Ramos (cell line): ENCODE data around the gene HLCS.
"Not testable (repeated sequence)": the region's sequence is repeated elsewhere in the genome, so short reads cannot be mapped to it uniquely, and the experiment has no call there.

Source experiments
- in situ Hi-C: fragments of 300-500 bp; cut with MboI; formaldehyde crosslinking; loops from one replicate; pipeline ENCODE4 v1.14.3; 2022; ENCODE audit warnings: low sequenced_read_pairs; ENCODE audit not compliant: unreplicated experiment

HLCS gene

DNA sequence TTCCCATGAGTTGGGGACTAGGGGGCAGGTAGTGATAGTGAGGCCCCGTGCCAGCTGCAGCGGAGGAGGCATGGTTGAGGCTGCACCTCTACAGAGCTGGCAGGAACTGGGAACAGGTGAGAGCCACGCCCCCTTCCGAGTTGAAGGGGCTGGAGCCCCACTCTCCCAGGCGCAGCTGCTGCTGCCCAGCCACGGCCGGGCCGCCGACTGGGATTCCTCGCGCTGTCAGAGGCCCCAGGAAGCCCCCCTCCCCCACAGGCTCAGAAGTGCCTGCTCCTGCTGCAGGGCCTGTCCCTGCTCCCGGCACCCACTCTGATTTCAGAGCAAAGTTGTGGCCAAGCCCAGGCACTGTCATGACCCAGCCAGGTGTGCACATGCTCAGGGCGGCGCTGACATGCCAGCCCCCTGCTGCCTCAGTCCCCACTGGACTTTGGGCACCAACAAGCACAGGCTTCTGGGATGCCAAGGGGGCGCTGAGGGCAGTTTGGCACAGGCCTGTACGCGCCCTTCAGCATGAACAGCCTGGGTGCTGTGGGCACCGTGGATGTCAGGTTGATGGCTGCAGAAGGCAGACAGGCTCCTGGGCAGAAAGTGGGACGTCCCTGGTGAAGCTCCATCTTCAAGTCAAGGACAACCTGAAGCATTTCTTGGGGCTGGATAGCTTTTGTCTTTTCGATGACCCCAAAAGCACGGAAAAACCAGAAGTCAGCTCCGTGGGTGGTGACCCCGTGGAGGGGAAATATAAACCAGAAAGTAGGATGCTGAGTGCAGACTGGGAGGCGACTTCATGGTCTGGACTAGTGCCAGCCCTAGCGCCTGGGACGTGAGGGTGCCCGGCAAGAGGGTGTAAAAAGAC lies 146.1 kb downstream of the HLCS start:
- in situ Hi-C loops = no loop called here

DNA sequence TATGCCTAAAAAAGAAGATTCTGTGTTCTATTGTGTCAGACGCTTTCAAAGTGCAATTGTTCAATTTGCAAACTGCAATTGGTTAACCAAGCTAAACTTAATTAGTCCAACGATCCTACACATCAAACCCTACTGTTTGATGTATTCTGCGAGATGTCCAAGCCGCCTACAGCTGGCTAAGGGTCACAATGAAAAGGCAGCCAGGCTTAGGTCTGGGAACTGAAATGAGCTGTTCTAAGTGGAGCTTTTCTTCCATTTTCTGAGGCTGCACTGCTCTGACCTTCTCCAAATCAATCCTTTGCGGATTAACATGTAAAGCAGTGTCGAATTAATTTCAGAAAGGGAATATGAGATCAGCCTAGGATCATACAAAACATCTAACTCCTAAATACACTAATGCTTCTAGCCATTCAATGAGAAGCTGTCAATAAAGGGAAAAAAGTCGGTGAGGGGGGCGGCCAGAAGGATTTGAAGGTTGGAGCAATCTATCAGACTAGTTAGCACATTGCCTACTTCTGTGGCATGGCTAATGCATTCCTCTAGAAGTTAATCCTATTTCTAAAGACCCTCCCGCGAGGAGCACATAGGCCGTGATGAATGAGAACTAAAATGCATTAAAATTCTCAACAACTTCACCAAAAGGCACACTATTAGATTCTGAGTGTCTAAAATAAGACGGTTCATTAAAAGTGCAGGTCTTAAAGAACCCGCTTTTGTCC lies 148.6 kb downstream of the HLCS start:
- in situ Hi-C loops = no loop called here

DNA sequence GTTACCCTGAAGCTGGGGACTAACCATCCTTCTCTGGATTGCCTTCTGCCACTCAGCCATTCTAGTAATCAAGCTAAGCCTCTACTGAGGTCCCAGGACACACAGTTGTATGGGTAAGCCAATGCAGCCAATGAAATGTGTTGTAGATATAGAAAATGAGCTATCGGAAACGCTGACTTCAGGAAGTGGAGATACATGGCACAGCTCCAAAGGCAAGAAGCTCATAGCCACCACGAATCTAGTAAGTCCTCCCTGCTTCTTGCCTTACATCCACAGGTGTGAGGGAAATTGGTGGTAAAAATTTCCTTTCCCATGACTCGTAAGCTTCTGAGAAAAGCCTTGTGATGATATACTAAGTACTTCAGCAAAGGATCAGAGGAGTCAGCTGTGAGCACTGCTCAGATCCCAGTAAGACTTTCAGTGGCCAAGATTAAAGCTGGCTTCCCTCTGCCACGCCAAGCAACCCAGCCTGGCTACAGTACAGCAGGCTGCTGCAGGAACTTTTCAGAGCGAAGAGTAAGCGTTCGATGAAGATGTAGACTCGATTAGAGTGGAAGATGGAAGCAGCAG lies 149.8 kb downstream of the HLCS start:
- in situ Hi-C loops = no loop called here

DNA sequence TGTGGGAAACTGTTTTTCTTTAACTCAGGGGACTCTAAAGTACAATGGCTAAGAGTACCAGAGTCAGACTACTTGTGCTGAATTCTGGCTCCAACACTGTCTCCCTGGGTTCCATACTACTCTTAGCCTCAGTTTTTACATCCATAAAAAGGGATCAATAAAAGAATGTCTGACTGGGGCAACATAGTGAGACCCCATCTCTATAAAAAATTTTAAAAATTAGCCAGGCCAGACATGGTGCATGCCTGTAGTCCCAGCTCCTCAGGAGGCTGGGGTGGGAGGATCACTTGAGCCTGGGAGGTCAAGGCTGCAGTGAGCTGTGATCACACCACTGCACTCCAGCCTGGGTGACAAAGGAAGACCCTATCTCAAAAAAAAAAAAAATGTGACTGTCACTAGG lies 150.4 kb downstream of the HLCS start:
- in situ Hi-C loops = not testable (repeated sequence)

DNA sequence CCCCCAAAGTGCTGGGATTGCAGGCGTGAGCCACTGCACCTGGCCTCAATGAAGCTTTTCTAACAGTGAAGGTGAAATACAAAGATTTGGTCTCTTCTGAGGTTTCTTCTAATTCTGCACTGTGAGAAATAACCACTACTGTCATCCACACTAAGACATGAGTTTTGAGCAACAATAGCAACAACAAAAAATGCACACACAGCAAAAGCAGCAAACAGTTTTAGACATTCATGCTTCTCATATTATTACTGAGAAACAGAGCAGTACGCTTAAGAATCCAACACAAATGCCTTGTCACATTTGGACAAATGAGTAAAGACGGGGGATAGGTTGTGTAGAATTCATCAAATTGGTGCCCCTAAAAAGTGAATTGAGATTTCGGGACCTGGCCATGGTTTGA lies 151.2 kb downstream of the HLCS start:
- in situ Hi-C loops = no loop called here

DNA sequence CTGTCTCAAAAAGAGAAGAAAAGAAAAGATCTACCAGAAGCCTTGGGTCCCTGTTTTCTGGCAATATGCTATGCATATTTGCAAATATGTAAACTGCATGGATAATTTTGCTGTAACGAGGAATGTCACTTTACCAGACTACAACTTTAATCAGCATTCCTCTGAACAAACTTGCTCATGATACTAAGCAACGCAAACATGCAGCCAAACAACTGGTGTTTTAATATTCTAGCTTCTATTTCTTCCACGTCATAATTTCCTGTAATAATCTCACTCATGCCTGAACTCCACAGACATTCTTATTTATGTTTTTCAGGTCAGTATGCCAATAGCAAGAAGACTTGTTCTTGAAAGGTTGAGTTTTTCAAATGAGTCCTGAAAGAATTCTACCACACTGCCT lies 153.4 kb downstream of the HLCS start:
- in situ Hi-C loops = no loop called here

DNA sequence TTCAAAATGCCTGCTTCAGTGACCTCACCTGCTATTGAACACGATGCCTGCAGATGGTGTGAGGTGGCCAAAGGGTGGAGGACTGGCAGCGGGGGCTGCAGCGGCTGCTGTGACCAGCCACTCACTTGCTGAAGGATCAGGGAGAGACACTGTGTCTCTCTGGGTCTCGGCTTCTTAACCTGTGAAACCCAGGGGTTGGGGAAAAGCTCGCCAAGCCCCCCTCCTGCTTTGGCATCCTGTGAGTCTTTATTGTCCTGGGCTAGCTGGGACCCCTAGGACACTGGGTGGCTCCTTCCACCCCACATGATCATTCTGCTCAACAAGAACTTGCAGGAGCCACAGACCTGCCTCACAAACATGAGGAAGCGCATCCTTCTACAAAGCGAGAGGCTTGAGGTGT lies 154.7 kb downstream of the HLCS start:
- in situ Hi-C loops = no loop called here

DNA sequence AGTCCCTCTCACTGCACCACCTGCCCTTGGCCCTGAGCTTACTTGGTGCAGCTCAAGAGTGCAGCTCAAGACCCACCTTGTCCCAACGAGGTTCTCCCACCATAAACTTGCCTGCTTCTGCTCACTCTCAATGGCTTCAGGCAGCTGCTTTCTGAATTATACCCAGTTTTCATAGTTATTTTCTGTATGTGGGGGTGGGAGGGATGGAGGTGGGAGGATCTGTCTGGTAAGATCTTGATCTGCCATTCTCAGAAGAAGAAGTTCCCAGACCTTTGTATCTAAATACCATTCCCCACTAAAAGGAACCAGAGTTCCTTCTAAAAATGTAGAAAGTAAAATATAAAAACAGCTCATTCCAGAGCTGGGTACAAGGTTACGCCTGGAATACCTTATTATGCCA lies 156.0 kb downstream of the HLCS start:
- in situ Hi-C loops = no loop called here

DNA sequence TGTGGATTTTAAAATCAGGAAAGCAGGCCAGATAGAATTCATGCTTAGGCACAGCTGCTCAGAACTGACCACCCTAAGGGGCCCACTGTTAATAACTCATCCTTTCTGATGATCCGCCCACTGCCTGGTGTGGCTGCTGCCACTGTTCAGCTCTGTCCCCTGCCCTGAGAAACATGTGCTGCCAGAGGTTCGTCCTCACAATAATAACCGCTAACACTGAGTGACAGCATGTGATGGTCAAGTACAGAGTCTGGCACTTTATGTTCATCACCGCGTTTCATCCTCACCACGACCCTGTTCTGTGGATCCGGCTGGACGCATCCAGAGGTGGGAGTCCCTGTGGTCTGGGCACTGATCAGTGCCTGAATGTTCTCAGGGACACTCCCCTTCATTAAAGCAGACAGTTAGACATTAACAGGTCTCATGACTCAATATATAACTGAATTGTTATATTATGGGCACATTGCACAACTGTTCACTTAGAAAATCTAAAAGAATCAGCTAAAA lies 159.0 kb downstream of the HLCS start:
- in situ Hi-C loops = no loop called here

DNA sequence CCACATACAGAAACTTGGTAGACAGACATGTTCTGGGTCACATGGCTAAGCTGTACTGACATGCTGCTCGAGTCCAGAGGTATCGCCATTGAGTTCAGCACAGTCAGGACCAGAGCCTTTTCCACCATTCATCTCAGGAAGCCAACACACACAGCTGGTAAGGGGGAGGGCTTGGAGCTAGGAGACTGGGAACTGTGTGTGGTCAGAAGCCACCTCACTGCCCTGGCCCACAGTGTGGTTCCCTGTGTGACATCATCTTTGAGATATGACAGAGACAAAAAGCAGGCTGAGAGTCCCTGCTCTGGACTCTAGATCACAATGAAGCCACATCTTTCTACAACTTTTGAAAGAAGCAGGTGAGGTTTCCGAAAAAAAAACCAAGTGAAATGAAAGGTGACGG lies 160.4 kb downstream of the HLCS start:
- in situ Hi-C loops = no loop called here

DNA sequence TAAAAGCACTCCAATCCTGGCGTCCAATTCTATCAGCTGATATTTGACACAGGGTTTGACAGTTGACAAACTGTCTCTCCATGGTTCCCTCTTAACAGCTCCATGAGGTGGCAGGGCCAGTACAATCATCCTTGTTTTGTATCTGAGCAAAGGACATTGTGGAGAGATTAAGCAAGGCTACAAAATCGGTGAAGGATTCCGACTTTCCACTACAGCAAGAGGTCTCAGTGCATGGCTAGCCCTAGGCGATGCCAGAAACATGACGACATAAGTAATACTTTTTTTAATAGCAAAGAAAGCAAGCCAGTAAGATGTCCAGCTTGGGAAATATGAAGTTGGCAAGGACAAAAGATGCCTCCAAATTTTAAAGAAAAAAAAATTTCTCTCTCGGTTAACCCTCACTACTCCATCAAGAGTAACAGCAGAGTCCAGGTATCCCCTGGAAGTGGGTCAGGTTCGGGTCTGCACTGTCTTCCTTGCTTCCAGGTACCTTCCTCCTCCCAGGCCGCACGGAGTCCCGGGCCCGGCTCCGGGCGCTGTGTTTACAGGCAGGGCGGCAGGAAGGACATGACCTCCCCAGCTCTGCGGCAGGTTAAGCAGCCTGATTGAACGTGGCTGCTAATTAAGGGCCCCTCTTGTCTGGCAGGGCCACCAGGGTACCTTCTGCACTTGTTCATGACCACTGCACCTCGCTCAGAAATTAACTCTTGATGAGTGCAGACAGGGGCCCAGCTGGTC lies 161.4 kb downstream of the HLCS start:
- in situ Hi-C loops = no loop called here

DNA sequence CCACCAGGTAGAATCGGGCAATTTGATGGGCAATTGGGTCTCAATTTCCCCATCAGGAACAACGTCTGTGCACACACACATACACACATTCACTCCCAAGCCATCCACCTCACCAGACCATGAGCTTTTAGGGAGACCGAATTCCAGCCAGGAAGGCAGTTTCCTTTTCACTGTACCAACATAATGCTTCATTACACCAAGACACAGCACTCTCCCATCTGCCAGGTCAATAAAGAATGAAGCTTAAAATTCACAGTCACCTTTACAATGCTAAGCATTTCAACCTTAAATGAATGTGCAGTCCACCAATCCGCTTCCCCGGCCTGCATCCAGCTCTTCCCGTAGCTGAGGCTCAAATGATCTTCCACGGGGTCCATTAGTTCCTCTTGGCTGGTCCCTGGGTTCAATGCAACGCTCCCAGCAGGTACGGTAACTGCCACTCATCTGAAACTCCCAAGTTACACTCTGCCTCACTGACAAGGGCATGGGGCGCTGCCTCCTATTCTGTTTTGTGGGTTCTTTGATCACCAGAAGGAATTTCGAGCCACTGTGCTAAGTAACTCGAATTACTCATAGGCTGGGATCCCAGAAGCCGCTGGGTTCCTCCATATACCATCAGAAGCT lies 162.5 kb downstream of the HLCS start:
- in situ Hi-C loops = no loop called here

DNA sequence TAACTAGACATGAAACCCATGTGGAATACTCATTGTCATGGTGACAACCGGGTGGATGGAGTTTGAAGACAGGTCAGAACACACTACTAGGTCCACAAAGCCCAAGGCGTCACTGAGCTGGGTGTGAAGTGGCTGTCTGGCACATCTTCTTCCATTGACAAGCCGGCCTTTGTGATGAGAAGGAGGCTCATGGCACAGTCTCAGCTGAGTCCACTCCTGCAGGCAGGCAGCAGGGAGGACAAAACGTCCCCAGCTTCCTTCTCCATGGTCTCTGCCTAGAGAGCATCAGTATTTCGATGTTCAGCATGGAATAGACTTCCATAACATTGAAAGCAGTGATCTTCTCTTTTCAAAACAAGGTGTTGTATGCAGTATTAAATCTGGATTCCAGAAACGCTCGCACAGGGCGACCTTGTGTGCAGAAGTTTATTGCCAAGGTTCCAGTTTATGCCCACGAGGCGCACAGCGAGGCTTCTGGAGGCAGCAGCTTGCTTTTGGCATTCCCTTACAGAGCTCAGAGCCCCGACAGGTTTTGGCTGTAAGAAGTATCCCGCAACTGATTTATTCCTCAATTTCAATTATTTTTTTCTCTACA lies 163.3 kb downstream of the HLCS start:
- in situ Hi-C loops = no loop called here

DNA sequence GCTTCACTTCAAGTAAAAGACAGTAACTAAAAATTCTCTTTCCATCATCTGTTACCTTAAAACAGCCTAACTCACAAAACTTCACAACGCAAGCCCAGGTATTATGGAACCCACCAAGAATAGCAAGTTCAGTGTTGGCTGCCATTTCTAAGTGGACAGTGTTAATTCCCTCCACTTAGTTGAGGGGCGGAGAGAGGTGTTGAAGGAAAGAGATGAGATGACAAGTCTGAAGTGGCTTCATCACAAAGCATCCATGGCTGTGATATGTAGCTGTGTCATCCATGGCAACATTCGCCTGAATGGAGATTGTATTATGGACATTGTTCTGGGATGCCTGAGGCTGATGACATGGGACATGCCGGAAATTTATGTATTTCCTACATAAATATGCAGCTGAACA lies 165.7 kb downstream of the HLCS start:
- in situ Hi-C loops = no loop called here

DNA sequence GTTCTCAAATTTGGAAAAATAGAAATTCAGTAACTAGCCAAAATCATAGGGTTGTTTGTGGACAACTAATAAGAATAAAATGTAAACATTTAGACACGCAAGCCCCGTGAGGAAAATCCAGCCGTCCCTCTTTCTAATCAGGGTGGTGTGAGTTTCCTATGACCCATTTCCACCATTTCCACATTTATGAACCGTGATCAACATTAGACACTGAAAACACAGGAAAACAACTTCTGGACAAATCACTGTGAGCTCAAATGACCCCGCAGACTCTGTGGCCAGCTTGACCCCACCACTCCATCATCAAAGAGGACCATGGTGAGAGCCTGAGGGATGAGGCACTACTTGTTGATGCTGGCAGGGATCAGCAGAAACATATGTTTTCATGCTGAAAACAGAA lies 166.6 kb downstream of the HLCS start:
- in situ Hi-C loops = no loop called here

DNA sequence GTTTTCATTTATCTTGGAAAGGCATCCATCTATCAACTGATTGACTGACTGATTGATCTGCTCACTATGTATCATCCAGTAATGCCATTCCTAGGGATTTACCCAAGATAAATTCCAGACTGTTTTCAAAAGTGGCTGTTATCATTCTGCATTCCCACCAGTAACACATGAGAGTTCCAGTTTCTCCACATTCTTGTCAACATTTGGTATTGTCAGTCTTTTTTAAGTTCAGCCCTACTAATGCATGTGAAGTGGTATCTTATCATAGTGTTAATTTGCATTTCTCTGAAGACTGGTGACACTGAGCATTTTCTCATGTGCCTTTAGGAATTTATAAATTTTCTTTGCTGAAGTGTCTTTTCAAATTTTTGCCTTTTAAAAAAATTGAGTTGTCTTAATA lies 168.0 kb downstream of the HLCS start:
- in situ Hi-C loops = no loop called here

DNA sequence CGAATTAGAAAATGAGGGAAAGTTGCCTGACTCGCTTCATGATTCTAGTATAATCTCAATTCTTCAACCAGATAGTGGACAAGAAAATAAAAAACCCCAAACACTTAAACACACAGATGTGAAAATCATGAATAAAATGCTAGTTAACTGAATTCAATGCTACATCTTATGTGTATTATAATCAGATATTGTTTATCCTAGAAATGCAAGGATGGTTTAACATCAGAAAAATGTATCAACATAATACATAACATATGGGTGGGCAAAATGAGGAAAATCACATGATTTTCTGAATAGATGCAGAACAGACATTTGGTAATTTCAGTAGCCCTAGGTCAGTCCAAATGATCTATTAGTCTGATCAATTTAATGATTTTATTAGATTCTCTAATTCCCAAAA lies 170.4 kb downstream of the HLCS start:
- in situ Hi-C loops = no loop called here

DNA sequence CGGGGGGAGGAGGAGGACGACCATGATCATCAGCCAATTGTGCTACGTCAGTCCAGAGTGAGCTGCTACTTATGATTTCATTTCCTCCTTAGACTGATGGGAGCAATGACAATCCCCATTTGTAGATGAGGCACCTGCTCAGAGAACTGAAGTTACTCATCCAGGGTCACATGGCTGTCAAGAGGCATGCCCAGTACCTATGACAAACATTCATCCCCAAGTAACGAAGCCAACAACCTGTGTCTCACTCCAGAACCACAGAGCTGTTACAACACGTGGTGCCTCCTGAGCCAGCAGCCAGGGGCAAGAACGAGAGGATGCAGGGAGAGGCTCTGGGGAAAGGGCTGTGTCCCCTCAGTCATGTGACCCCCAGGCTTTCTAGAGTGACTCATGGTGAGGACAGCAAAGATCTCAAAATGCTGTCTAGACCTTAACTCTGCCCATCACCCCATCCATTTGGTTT lies 173.9 kb downstream of the HLCS start:
- in situ Hi-C loops = no loop called here

DNA sequence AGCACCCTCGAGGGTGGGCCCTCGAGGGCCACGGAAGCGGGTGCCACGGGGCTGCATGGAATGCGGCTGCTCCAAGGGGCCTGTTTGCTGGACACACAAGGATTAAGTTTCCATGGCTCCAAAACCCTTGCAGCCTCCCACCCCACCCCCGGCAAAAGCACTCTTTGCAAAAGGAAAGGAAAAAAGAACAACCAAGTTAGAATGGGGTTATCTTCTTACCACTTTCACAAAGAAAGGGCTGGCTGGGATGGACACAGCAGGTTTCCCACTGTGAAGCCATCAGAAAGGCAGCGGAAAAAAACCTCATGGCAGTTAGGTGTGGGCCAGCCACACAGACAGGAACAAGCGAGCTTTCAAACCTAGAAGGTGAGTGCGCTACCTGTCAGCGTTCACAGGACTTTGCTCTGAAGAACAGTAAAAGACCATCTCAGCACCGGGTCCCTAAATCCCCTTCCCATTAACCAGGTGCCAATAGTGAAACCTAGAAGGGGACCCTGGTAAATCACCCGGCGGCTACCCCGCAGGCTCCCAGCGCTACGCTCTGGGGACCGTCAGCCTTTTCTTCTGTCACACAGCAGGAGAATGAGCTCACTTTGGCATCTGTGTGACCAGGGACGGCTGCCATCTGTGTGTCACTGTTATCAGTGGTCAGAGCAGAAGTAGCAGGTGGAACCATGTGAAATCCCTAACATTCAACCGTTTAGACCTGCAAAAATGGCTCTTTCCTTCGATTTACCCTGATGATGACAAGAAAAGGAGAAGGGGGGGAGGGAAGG lies 174.6 kb downstream of the HLCS start:
- in situ Hi-C loops = no loop called here
